Measurements from ENCODE around the gene GPER1. TPM values are rescaled to one million over a fixed set of nuclear protein-coding genes. Genes with fewer than 3 reads are reported as not detected.

GPER1 gene
- total RNA-seq, 1 experiment from 2014 or later: 2.9 TPM

- ATAC-seq (no peak), DNase-seq (ENCODE audit: low read depth, low spot score) (no peak)
- Histone ChIP-seq H3K27me3 (ENCODE audit: control insufficient read depth, insufficient read depth, low read length) (no peaks in the 10 kb centered on the region), H3K4me3 (ENCODE audit: low read depth in 2 of 2, low read length in 2 of 2) (no peak overlapping the region), H3K36me3 (ENCODE audit: control insufficient read depth, insufficient read depth, low read length) (no peaks in the 10 kb centered on the region), H3K9me3 (ENCODE audit: control insufficient read depth, insufficient read depth, low read depth, low read length) (no peaks in the 10 kb centered on the region), H3K4me1 (ENCODE audit: control insufficient read depth, insufficient read depth, low read length) (peaks cover 4% of the 10 kb centered on the region), H3K27ac (ENCODE audit: low read length) (no peak overlapping the region)
- ChIA-PET POLR2A (interaction anchor here (0.7 kb wide), 1 partner anchor 390 kb away, joined by 3 read pairs; no protein-coding TSS in a partner anchor), CTCF (interaction anchor here (1.2 kb wide), 1 partner anchor 179 kb away, joined by 10 read pairs; no protein-coding TSS in a partner anchor)
- in situ Hi-C loops (cut with HindIII; ENCODE audit: low pct_unique_long_range_greater_than_20kb, low sequenced_read_pairs): no loop called here
- BruUV-seq (replicated peaks): no TSS peak
- TF ChIP-seq REST (IDR thresholded peaks at IDR 0.05; ENCODE audit: insufficient read depth in 1 of 2, low read depth in 2 of 2, low read length in 1 of 2): no peak
- TF ChIP-seq POLR2AphosphoS5 (IDR thresholded peaks at IDR 0.05; ENCODE audit: low read depth, low read length): no peak
- TF ChIP-seq CTCF (IDR thresholded peaks at IDR 0.05): no peak
- TF ChIP-seq SIN3A (IDR thresholded peaks at IDR 0.05; ENCODE audit: borderline replicate concordance, insufficient read depth, low read depth, low read length): no peak
- TF ChIP-seq TCF7L2 (IDR thresholded peaks at IDR 0.05; ENCODE audit: low read depth, low read length): no peak
- intact Hi-C loops (cut with micrococcal nuclease; ENCODE audit: unreplicated experiment): no loop called here
Measured at GRCh38 chr7:1052031-1052818, 35.7 kb upstream of the GPER1 start.

GRCh38 chr7:1053002-1053411 is 34.9 kb upstream of the GPER1 start:
- BruUV-seq (replicated peaks): no TSS peak
- no peaks in the 10 kb centered on the region for H3K27me3 ChIP-seq (ENCODE audit: control insufficient read depth, insufficient read depth, low read length)
- H3K9me3 ChIP-seq (ENCODE audit: control insufficient read depth, insufficient read depth, low read depth, low read length): no peaks in the 10 kb centered on the region
- CTCF ChIA-PET: no interaction called here
- no peak overlapping the region for H3K27ac ChIP-seq (ENCODE audit: low read length)
- intact Hi-C loops (cut with micrococcal nuclease; ENCODE audit: unreplicated experiment) (no loop called here), in situ Hi-C loops (cut with HindIII; ENCODE audit: low pct_unique_long_range_greater_than_20kb, low sequenced_read_pairs) (no loop called here)
- ATAC-seq (0 out of 2 replicates have a peak, but pooled peaks have one; percentile 10), DNase-seq (ENCODE audit: low read depth, low spot score) (no peak)
- POLR2A ChIA-PET: no interaction called here
- no peak for TF ChIP-seq SIN3A (IDR thresholded peaks at IDR 0.05; ENCODE audit: borderline replicate concordance, insufficient read depth, low read depth, low read length)
- TF ChIP-seq TCF7L2 (IDR thresholded peaks at IDR 0.05; ENCODE audit: low read depth, low read length): no peak
- TF ChIP-seq CTCF (IDR thresholded peaks at IDR 0.05): no peak
- TF ChIP-seq POLR2AphosphoS5 (IDR thresholded peaks at IDR 0.05; ENCODE audit: low read depth, low read length): no peak
- no peak for TF ChIP-seq REST (IDR thresholded peaks at IDR 0.05; ENCODE audit: insufficient read depth in 1 of 2, low read depth in 2 of 2, low read length in 1 of 2)
- H3K4me1 ChIP-seq (ENCODE audit: control insufficient read depth, insufficient read depth, low read length): no peaks in the 10 kb centered on the region
- H3K4me3 ChIP-seq (ENCODE audit: low read depth in 2 of 2, low read length in 2 of 2): no peak overlapping the region
- no peaks in the 10 kb centered on the region for H3K36me3 ChIP-seq (ENCODE audit: control insufficient read depth, insufficient read depth, low read length)

Data from Panc1 (cell line).